ENCODE results near the gene CDYL.

The CDYL gene

DNA sequence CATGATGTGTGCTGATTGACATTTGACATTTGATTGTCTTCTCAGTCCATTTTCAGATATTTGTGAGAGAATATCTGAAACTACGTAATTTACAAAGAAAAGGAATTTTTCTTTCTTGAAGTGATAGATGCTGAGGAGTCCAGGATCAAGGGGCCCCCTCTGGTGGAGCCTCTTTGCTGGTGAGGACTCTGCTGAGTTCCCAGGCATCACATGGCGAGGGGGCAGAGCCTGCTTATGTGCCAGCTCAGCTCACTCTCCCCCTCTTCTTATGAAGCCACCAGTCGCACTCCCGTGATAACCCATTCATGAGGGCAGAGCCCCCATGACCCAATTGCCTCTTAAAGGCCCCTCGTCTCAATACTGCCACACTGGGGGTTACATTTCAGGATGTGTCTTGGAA is 136.4 kb downstream of the CDYL start:
- DNase-seq (ENCODE audit: low spot score): no peak
- Histone ChIP-seq H3K27ac (replicated peaks; ENCODE audit: low read length) (no peak overlapping the region), H4K8ac (ENCODE audit: low read depth, low read length) (no peak overlapping the region)

GRCh38 chr6:4913705-4914419 is 137.7 kb downstream of the CDYL start:
- Histone ChIP-seq H3K79me1 (ENCODE audit: low read depth, low read length) (peaks cover 6% of the 10 kb centered on the region), H4K91ac (ENCODE audit: low read depth, low read length, poor library complexity) (no peak overlapping the region), H3K18ac (ENCODE audit: low read length) (no peak overlapping the region), H2BK15ac (ENCODE audit: low read length) (no peak overlapping the region), H3K9ac (ENCODE audit: low read depth, low read length, poor library complexity) (no peak overlapping the region), H2AFZ (ENCODE audit: low read length) (no peak overlapping the region), H2BK120ac (ENCODE audit: low read depth, low read length) (no peak overlapping the region), H3K23ac (ENCODE audit: low read depth, low read length, poor library complexity) (no peak overlapping the region), H4K8ac (ENCODE audit: low read depth, low read length) (no peak overlapping the region), H3K27me3 (ENCODE audit: control insufficient read depth in 3 of 3, insufficient read depth in 3 of 3, low read depth in 1 of 3, low read length in 3 of 3) (no peaks in the 10 kb centered on the region), H2AK5ac (ENCODE audit: low read depth, low read length) (no peak overlapping the region), H3K4me3 (ENCODE audit: low read length in 2 of 2) (no peak overlapping the region), H3K36me3 (replicated peaks in 1 of 2; ENCODE audit: control insufficient read depth in 2 of 2, insufficient read depth in 2 of 2, low read length in 2 of 2) (peaks cover under 1 to 23% of the 10 kb centered on the region in 2 donors), H2BK12ac (ENCODE audit: low read length) (no peak overlapping the region), H3K4me2 (ENCODE audit: insufficient read depth, low read length, poor library complexity, severe bottlenecking) (no peak overlapping the region), H3K4me1 (ENCODE audit: control insufficient read depth in 2 of 2, insufficient read depth in 1 of 2, low read depth in 1 of 2, low read length in 2 of 2) (no peaks in the 10 kb centered on the region), H2BK5ac (ENCODE audit: low read length) (no peak overlapping the region), H3K14ac (ENCODE audit: low read length) (no peak overlapping the region), H3K4ac (ENCODE audit: low read length) (no peak overlapping the region), H3K9me3 (replicated peaks in 1 of 2; ENCODE audit: control insufficient read depth in 2 of 2, insufficient read depth in 1 of 2, low read depth in 1 of 2, low read length in 2 of 2) (peaks cover 0 to 5% of the 10 kb centered on the region in 2 donors), H3K27ac (replicated peaks; ENCODE audit: low read length) (no peak overlapping the region)
- no peak for DNase-seq (ENCODE audit: low spot score)
- WGBS, 2 donors (ENCODE audit: extremely low coverage in 2 of 2, insufficient read length in 2 of 2, insufficient replicate concordance in 1 of 2): no CpG with 5 or more reads among the region's 10 CpGs

More for the DNA sequence above, 136.4 kb downstream of the CDYL start:
- no peak overlapping the region for H2AFZ ChIP-seq (ENCODE audit: low read length)
- H4K91ac ChIP-seq (ENCODE audit: low read depth, low read length, poor library complexity): no peak overlapping the region
- H3K4me2 ChIP-seq (ENCODE audit: insufficient read depth, low read length, poor library complexity, severe bottlenecking): no peak overlapping the region
- peaks cover 6% of the 10 kb centered on the region for H3K79me1 ChIP-seq (ENCODE audit: low read depth, low read length)
- no peak overlapping the region for H2AK5ac ChIP-seq (ENCODE audit: low read depth, low read length)
- H2BK5ac ChIP-seq (ENCODE audit: low read length): no peak overlapping the region
- no peak overlapping the region for H3K4me3 ChIP-seq (ENCODE audit: low read length in 2 of 2)
- H3K9ac ChIP-seq (ENCODE audit: low read depth, low read length, poor library complexity): no peak overlapping the region
- H2BK12ac ChIP-seq (ENCODE audit: low read length): no peak overlapping the region
- H3K9me3 ChIP-seq (replicated peaks in 1 of 2; ENCODE audit: control insufficient read depth in 2 of 2, insufficient read depth in 1 of 2, low read depth in 1 of 2, low read length in 2 of 2): peaks cover 0 to 5% of the 10 kb centered on the region in 2 donors
- peaks cover 4 to 27% of the 10 kb centered on the region in 2 donors for H3K36me3 ChIP-seq (replicated peaks in 1 of 2; ENCODE audit: control insufficient read depth in 2 of 2, insufficient read depth in 2 of 2, low read length in 2 of 2)
- no peaks in the 10 kb centered on the region for H3K4me1 ChIP-seq (ENCODE audit: control insufficient read depth in 2 of 2, insufficient read depth in 1 of 2, low read depth in 1 of 2, low read length in 2 of 2)
- H2BK15ac ChIP-seq (ENCODE audit: low read length): no peak overlapping the region
- no peak overlapping the region for H3K23ac ChIP-seq (ENCODE audit: low read depth, low read length, poor library complexity)
- no peak overlapping the region for H3K4ac ChIP-seq (ENCODE audit: low read length)
- WGBS, 2 donors (ENCODE audit: extremely low coverage in 2 of 2, insufficient read length in 2 of 2, insufficient replicate concordance in 1 of 2): no CpG with 5 or more reads among the region's 5 CpGs
- no peak overlapping the region for H3K14ac ChIP-seq (ENCODE audit: low read length)
- no peaks in the 10 kb centered on the region for H3K27me3 ChIP-seq (ENCODE audit: control insufficient read depth in 3 of 3, insufficient read depth in 3 of 3, low read depth in 1 of 3, low read length in 3 of 3)
- no peak overlapping the region for H3K18ac ChIP-seq (ENCODE audit: low read length)
- no peak overlapping the region for H2BK120ac ChIP-seq (ENCODE audit: low read depth, low read length)

DNA sequence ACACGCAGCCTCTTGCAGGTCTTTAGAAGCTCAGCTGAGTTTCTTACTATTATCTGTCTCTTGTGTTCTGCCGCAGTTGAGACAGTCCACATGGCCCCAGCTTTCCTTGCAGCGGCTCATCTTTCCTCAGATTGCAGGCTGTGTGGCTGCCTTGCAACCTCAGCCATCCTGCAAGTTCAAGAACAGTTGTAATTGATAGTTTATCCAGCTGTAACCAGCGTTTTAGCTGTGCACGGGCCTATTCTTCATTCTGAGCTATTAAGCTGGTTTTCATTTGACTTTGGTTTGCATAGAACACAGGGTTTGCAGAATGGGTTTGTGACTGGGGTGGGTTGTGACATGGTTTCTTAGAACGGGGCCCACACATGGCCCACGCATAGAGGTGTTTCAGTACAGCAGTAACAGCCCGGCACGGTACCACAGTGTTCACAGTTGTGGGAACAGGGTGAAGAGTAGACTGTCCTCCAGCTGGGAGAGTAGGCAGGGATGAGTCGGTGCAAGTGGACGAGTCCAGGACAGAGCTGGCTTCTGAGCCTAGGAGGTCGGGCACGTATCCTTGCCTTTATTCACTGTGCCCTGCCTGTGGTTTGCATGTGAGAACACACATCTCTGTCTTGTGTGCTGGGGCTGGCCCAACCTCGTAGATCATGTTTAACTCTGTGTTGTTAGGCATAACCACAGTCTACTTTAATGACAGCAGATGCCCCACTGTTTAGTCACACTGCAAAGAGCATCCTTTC is 138.4 kb downstream of the CDYL start:
- Histone ChIP-seq H2BK5ac (ENCODE audit: low read length) (no peak overlapping the region), H3K4me2 (ENCODE audit: insufficient read depth, low read length, poor library complexity, severe bottlenecking) (no peak overlapping the region), H4K8ac (ENCODE audit: low read depth, low read length) (no peak overlapping the region), H3K36me3 (replicated peaks in 1 of 2; ENCODE audit: control insufficient read depth in 2 of 2, insufficient read depth in 2 of 2, low read length in 2 of 2) (peaks cover 0 to 18% of the 10 kb centered on the region in 2 donors), H3K4ac (ENCODE audit: low read length) (no peak overlapping the region), H2AK5ac (ENCODE audit: low read depth, low read length) (no peak overlapping the region), H3K18ac (ENCODE audit: low read length) (no peak overlapping the region), H3K27ac (replicated peaks; ENCODE audit: low read length) (no peak overlapping the region), H3K79me1 (ENCODE audit: low read depth, low read length) (peaks cover 6% of the 10 kb centered on the region), H2BK15ac (ENCODE audit: low read length) (no peak overlapping the region), H3K4me3 (ENCODE audit: low read length in 2 of 2) (no peak overlapping the region), H3K9ac (ENCODE audit: low read depth, low read length, poor library complexity) (no peak overlapping the region), H2BK120ac (ENCODE audit: low read depth, low read length) (no peak overlapping the region), H2AFZ (ENCODE audit: low read length) (no peak overlapping the region), H3K9me3 (replicated peaks in 1 of 2; ENCODE audit: control insufficient read depth in 2 of 2, insufficient read depth in 1 of 2, low read depth in 1 of 2, low read length in 2 of 2) (peaks cover 0 to 5% of the 10 kb centered on the region in 2 donors), H2BK12ac (ENCODE audit: low read length) (no peak overlapping the region), H4K91ac (ENCODE audit: low read depth, low read length, poor library complexity) (no peak overlapping the region), H3K4me1 (ENCODE audit: control insufficient read depth in 2 of 2, insufficient read depth in 1 of 2, low read depth in 1 of 2, low read length in 2 of 2) (no peaks in the 10 kb centered on the region), H3K27me3 (ENCODE audit: control insufficient read depth in 3 of 3, insufficient read depth in 3 of 3, low read depth in 1 of 3, low read length in 3 of 3) (no peaks in the 10 kb centered on the region), H3K23ac (ENCODE audit: low read depth, low read length, poor library complexity) (no peak overlapping the region), H3K14ac (ENCODE audit: low read length) (no peak overlapping the region)
- no peak for DNase-seq (ENCODE audit: low spot score)
- WGBS, 2 donors (ENCODE audit: extremely low coverage in 2 of 2, insufficient read length in 2 of 2, insufficient replicate concordance in 1 of 2): no CpG with 5 or more reads among the region's 14 CpGs

DNA sequence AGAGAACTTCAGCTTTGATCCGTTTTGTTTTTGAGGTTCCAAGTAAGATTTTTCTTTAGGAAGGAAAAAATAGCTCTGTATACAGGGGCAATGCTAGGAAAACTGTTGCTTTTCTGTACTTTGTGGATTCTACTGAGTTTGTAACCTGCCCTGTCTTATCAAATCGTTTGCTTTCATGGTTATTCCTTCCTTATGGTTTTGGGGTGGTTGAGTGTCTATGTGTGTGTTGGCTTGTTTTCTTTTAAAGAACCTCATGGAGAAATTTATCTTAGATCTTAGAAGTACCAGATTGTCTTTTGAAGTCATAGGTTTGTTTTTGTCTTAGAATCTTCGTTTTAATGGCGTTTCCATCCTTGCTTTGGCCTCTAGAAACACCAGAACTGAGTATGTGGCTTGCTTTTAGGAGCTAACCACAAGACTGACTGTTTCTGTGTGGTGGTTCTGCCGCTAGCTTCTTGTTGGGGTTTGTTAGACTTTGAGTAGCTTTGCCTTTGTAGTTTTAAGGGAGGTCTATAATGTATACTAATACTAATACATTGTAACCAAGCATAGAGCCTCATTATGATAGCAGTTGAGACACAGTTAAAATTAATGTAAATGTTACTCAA is 140.9 kb downstream of the CDYL start:
- Histone ChIP-seq H2BK12ac (ENCODE audit: low read length) (no peak overlapping the region), H3K4me2 (ENCODE audit: insufficient read depth, low read length, poor library complexity, severe bottlenecking) (no peak overlapping the region), H2BK15ac (ENCODE audit: low read length) (no peak overlapping the region), H2AK5ac (ENCODE audit: low read depth, low read length) (no peak overlapping the region), H3K4ac (ENCODE audit: low read length) (no peak overlapping the region), H3K4me3 (ENCODE audit: low read length in 2 of 2) (no peak overlapping the region), H3K4me1 (ENCODE audit: control insufficient read depth in 2 of 2, insufficient read depth in 1 of 2, low read depth in 1 of 2, low read length in 2 of 2) (no peaks in the 10 kb centered on the region), H3K27ac (replicated peaks; ENCODE audit: low read length) (no peak overlapping the region), H3K9ac (ENCODE audit: low read depth, low read length, poor library complexity) (no peak overlapping the region), H3K23ac (ENCODE audit: low read depth, low read length, poor library complexity) (no peak overlapping the region), H3K18ac (ENCODE audit: low read length) (no peak overlapping the region), H4K91ac (ENCODE audit: low read depth, low read length, poor library complexity) (no peak overlapping the region), H3K79me1 (ENCODE audit: low read depth, low read length) (peaks cover 7% of the 10 kb centered on the region), H2BK5ac (ENCODE audit: low read length) (no peak overlapping the region), H2BK120ac (ENCODE audit: low read depth, low read length) (no peak overlapping the region), H3K14ac (ENCODE audit: low read length) (no peak overlapping the region), H3K27me3 (ENCODE audit: control insufficient read depth in 3 of 3, insufficient read depth in 3 of 3, low read depth in 1 of 3, low read length in 3 of 3) (no peaks in the 10 kb centered on the region), H4K8ac (ENCODE audit: low read depth, low read length) (no peak overlapping the region), H3K9me3 (replicated peaks in 1 of 2; ENCODE audit: control insufficient read depth in 2 of 2, insufficient read depth in 1 of 2, low read depth in 1 of 2, low read length in 2 of 2) (peaks cover 0 to 5% of the 10 kb centered on the region in 2 donors), H2AFZ (ENCODE audit: low read length) (no peak overlapping the region), H3K36me3 (replicated peaks in 1 of 2; ENCODE audit: control insufficient read depth in 2 of 2, insufficient read depth in 2 of 2, low read length in 2 of 2) (peaks cover 0 to 8% of the 10 kb centered on the region in 2 donors)
- no CpG with 5 or more reads among the region's 5 CpGs for WGBS, 2 donors (ENCODE audit: extremely low coverage in 2 of 2, insufficient read length in 2 of 2, insufficient replicate concordance in 1 of 2)
- DNase-seq (ENCODE audit: low spot score): no peak

All from neuronal stem cell (in vitro differentiated cells).